HG03520 (cell line): ENCODE data around the gene GSDMA.

Experiments
- ATAC-seq: cut with Tn5 transposase; IDR thresholded peaks from one replicate; pipeline ENCODE4 v1.9.1; 2021; ENCODE audit warnings: mild to moderate bottlenecking, moderate library complexity; ENCODE audit not compliant: unreplicated experiment

GSDMA gene

DNA sequence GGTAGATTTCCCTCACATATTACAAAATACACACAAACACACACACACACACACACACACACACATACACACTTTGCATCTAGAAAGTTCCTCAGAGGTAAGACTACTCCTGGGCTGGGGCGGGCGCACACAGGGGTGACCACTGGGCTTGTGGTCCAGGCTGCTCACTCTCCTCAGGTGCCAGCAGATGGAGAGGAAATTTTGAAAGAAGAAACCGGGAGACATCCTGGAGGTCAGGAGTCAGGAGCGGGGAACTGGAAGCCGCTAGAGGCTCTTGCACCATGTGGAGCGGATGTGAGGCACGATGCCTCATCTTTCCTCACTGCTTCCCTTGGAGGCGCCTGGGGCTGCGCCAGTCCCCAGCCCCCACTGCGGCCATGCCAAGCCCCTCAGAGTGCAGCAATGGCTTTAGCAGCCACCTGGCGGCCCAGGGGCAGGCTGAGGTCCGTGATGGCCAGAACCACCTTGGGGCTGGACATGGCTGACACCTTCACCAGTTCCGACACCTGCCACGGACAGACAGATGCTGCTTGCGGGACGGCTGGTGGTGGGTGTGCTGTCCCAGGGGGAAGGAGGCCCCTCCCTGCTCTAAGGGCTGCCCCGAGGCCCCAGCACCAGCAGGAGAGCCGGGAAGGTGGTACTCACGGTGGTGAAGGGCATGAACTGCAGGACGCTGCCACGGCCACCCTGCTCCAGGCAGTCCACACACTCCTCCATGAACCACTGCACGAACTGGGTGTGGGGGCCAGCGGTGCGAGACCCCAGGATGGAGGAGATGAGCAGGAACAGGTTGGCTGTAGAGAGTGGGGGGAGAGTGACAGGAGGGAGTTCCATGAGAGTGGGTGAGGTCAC, 56.6 kb downstream of the GSDMA start:
- ATAC-seq = no peak

DNA sequence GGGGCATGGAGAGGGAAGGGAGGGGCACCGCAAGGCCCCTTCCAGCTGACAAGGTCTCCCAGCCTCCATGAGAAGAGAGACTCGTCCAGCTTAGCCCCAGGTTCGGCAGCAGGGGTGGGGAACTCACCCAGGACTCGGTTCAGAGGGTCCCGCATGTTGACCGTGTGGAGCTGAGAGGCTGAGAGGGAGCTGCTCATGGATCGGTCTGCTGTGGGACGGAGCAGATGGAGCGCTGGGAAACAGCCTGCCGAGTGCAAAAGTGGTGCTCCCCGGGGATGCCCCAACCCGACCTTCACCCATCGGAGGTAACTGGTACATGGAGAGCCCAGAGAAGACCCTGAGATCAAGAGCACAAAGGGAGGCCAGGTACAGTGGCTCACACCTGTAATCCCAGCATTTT, 57.3 kb downstream of the GSDMA start:
- no peak for ATAC-seq

DNA sequence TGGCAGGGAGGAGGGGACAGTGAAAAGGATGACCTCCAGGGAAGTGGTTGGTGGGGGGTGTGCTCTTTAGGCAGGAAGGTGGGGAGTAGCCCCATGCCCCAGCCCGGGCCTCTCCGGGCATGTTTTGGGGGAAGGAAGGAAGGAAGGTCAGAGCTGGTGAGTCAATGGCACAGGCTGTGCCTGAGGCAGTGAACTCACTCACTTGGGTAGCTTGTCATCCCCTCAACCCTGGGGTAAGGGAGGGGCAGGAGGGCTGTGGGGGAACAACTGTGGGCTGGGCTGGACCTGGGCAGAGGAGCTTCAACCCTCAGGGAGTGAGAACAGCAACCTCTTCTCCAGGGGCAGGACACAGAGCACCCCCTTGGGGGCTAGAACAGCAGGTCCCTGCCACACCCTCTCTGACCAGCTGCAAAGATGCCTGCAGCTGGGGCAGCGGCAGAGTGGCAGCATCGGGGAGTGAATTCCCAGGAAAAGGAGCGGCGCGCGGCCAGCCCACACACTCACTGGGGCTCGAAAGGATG, 58.7 kb downstream of the GSDMA start:
- no peak for ATAC-seq

GRCh38 chr17:40022497-40022896, 59.7 kb downstream of the GSDMA start:
- no peak for ATAC-seq

DNA sequence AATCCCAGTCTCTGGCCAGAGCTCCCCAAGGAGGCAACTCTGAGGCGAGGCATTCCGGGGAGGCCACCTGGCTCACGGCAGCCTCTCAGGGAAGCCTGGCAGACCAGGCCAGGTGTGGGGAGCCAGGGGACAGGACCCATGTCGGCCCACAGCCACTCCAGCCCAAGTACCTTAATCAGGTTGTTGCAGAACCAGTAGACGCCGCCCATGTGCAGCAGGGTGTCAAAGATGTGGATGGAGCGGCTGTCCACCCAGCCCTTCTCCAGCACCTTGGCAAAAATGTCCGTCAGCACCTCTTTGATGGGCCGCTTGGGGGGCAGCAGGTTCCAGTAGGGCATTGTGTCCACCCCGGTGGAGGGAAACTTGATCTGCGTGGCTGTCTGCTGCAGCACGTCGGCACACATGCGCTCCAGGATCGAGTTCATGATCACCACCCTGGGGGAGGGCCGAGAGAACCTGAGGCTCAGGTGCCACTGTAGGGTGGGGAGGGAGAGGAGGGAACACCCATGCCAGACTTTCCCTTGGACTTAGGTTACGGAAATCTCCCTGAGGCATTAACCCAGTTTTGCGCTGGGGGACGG, 60.2 kb downstream of the GSDMA start:
- ATAC-seq = no peak

DNA sequence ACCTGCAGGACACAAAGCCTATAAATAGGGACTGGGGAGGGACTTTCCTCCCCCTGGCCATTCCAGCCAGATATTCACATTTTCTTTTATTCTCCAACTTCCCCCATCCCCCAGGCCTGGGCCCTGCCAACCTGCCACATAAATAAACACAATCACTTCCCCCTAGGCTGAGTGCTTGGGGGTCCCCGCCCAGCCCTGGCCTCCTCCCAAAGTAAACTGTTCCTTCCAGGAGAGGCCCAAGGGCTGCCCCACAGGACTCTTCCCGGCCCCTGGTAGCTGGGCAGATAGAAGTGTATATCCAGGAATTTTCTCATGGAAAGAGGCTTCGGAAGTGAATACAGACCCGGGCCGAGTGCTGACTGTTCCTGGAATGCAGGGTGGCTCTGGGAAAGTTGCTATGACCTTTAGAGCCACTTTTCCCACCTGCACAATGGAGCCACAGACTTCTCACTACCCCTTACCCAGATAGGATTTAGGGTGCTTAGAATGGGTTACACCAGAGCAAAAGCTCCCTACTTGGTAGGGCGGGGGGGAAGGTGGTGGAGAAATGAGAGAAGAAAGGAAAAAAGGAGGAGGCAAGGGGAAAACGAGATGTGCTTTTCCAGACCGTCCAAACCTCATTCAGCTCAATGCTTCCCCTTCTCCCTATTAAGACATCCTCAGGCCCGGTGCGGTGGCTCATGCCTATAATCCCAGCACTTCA, 60.9 kb downstream of the GSDMA start:
- no peak for ATAC-seq

DNA sequence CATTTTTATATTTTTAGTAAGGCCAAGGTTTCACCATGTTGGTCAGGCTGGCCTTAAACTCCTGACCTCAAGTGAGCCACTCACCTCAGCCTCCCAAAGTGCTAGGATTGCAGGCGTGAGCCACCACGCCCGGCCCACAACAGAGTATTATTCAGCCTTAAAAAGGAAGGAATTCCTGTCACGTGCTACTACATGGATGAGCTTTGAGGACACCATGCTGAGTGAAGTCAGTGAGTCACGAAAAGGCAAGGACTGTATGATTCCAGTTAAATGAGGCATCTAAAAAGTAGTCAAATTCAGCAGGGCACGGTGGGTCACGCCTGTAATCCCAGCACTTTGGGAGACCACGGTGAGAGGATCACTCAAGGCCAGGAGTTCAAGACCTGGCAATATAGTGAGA, 62.1 kb downstream of the GSDMA start:
- no peak for ATAC-seq

DNA sequence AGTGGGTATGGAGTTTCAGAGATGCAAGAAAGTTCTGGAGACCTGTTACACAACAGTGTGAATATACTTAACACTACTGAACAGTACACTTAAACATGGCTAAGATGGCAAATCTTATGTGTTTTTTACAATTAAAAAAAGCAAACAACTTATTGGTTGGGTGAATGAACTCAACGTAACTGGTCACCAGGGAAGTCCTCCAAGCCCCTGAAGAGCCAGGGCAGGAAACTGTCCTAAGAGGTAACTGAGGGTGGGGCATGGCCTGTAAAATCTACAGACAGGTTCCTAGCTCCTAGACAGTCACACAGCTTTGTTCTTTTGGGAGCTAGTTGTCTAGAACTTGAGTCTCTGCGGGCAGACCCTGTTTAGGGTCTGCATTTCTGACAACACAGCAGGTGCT, 62.8 kb downstream of the GSDMA start:
- ATAC-seq = no peak

DNA sequence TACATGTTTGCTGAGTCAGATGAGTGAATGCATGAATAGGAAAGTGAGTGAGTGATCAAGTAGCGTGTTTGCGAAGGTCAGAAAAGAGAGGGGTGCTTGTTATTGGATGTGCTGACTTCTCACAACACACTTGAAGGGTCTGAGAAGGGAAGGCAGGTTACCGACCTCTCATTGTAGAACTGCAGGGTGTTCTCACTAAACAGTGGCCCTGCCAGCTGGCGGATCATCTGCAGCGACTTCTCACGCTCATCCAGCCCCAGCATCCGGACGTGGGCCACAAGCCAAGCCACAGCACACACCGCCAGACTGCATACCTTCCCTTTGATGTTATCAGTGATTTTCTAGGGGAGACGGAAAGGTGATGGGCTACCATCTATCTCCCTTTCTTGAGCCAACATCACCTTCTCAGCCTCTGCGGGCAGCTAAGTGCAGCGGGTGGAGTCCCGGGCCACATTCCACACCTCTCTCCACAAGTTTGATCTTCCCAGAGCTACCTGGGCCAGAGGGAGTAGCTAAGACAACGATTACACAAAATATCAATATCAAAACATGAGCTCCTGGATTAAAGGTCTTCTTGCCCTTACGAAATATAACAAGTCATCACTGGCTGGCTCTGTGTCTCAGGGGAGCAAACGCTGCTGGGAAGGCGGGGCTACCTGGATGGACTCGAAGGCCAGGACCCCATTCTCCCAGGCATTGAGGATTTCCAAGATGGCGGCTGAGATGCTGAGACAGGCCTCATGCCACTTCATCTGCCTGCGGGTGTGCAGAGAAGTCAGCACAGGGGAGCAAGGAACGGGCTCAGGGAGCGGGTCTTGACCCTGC, 63.4 kb downstream of the GSDMA start:
- no peak for ATAC-seq

- ATAC-seq = no peak
Measured at GRCh38 chr17:40026816-40027613, 64.2 kb downstream of the GSDMA start.
